MM.1S (cell line): Measurements from ENCODE around the gene TSPAN6.

Experiments
- DNase-seq: peaks from one replicate; pipeline ENCODE4 v3.0.0-alpha.2; 2015
- H2AFZ ChIP-seq: fragments of 300-600 bp; sonication (generic); 2 replicates; pipeline ENCODE4 v1.6.0; 2016; ENCODE audit warnings: antibody characterized with exemption, low read length
- H3F3A ChIP-seq: fragments of 300-600 bp; sonication (generic); 2 replicates; pipeline ENCODE4 v1.6.1; 2016; ENCODE audit warnings: mild to moderate bottlenecking, antibody characterized with exemption, low read length, moderate library complexity, mixed read lengths; ENCODE audit not compliant: insufficient read depth
- H3K27ac ChIP-seq: fragments of 300-600 bp; sonication (generic); 2 replicates; pipeline ENCODE4 v1.5.1; 2016; ENCODE audit warnings: mild to moderate bottlenecking, low read length
- H3K27me3 ChIP-seq: fragments of 300-600 bp; sonication (generic); replicated peaks from 2 replicates; pipeline ENCODE4 v1.6.0; 2016; ENCODE audit warnings: low read length; ENCODE audit not compliant: insufficient read depth
- H3K36me3 ChIP-seq: fragments of 300-600 bp; sonication (generic); replicated peaks from 2 replicates; pipeline ENCODE4 v1.6.1; 2016; ENCODE audit warnings: mild to moderate bottlenecking, low read length, mixed read lengths; ENCODE audit not compliant: insufficient read depth
- H3K4me1 ChIP-seq: fragments of 300-600 bp; sonication (generic); 2 replicates; pipeline ENCODE4 v1.6.1; 2016; ENCODE audit warnings: low read length, mixed read lengths
- H3K4me2 ChIP-seq: fragments of 300-600 bp; sonication (generic); 2 replicates; pipeline ENCODE4 v1.6.0; 2016; ENCODE audit warnings: low read depth, low read length
- H3K4me3 ChIP-seq: fragments of 300-600 bp; sonication (generic); 2 replicates; pipeline ENCODE4 v1.5.1; 2016; ENCODE audit warnings: low read length, mixed read lengths
- H3K79me2 ChIP-seq: fragments of 300-600 bp; sonication (generic); 2 replicates; pipeline ENCODE4 v1.6.1; 2016; ENCODE audit warnings: mixed run types, low read length, mixed read lengths
- H3K9ac ChIP-seq: fragments of 300-600 bp; sonication (generic); 2 replicates; pipeline ENCODE4 v1.6.1; 2016; ENCODE audit warnings: low read length, mixed read lengths
- H3K9me2 ChIP-seq: fragments of 300-600 bp; sonication (generic); replicated peaks from 2 replicates; pipeline ENCODE4 v1.6.1; 2016; ENCODE audit warnings: mild to moderate bottlenecking, low read length, mixed read lengths; ENCODE audit not compliant: insufficient read depth
- H3K9me3 ChIP-seq: fragments of 300-600 bp; sonication (generic); replicated peaks from 2 replicates; pipeline ENCODE4 v1.6.1; 2016; ENCODE audit warnings: mild to moderate bottlenecking, low read length, mixed read lengths; ENCODE audit not compliant: insufficient read depth
- H4K20me1 ChIP-seq: fragments of 300-600 bp; sonication (generic); 2 replicates; pipeline ENCODE4 v1.6.1; 2016; ENCODE audit warnings: mild to moderate bottlenecking, low read length, moderate library complexity, mixed read lengths; ENCODE audit not compliant: insufficient read depth
- EZH2 ChIP-seq: fragments of 300-600 bp; sonication (generic); optimal IDR thresholded peaks from 2 replicates; pipeline ENCODE3; 2017; ENCODE audit warnings: low read depth, mild to moderate bottlenecking, antibody characterized with exemption, low read length, mixed read lengths
- EZH2phosphoT487 ChIP-seq: fragments of 300-600 bp; sonication (generic); IDR thresholded peaks from 2 replicates; pipeline ENCODE4 v1.6.1; 2018; ENCODE audit warnings: antibody characterized with exemption, low read length
- TF ChIP-seq, protein P1 (sequence below): fragments of 300-600 bp; sonication (generic); IDR thresholded peaks from 2 replicates; pipeline ENCODE4 v1.5.1; 2016; ENCODE audit warnings: antibody characterized with exemption, low read length, mixed read lengths

TSPAN6 gene

DNA sequence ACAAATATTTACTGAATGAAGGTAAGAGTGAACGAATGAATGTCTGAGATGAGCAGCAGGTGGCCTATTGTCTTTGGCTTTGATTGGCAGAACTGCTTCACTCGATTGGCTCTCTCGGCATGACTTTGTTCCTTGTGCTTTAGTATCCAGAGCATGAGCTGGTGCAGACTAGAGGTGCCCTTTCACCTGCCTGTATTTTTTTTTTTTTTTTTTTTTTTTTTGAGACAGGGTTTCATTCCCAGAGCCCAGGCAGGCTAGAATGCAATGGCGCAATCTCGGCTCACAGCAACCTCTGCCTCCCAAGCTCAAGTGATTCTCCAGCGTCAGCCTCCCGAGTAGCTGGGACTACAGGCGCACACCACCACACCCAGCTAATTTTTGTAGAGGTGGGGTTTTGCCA is 46.3 kb upstream of the TSPAN6 start:
- TF ChIP-seq EZH2phosphoT487 (no peak), EZH2 (no peak)
- TF ChIP-seq, protein P1, sequence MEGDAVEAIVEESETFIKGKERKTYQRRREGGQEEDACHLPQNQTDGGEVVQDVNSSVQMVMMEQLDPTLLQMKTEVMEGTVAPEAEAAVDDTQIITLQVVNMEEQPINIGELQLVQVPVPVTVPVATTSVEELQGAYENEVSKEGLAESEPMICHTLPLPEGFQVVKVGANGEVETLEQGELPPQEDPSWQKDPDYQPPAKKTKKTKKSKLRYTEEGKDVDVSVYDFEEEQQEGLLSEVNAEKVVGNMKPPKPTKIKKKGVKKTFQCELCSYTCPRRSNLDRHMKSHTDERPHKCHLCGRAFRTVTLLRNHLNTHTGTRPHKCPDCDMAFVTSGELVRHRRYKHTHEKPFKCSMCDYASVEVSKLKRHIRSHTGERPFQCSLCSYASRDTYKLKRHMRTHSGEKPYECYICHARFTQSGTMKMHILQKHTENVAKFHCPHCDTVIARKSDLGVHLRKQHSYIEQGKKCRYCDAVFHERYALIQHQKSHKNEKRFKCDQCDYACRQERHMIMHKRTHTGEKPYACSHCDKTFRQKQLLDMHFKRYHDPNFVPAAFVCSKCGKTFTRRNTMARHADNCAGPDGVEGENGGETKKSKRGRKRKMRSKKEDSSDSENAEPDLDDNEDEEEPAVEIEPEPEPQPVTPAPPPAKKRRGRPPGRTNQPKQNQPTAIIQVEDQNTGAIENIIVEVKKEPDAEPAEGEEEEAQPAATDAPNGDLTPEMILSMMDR, result no peak
- no peak overlapping the region for H3K4me3 ChIP-seq
- no peak overlapping the region for H3K4me2 ChIP-seq
- H3K79me2 ChIP-seq, result no peaks in the 10 kb centered on the region
- no peaks in the 10 kb centered on the region for H3K9me3 ChIP-seq
- H3K4me1 ChIP-seq, result 0 out of 2 replicates have a peak, but pooled peaks cover 7% of the 10 kb centered on the region
- no peaks in the 10 kb centered on the region for H3K27me3 ChIP-seq
- H4K20me1 ChIP-seq, result no peaks in the 10 kb centered on the region
- H3K27ac ChIP-seq, result no peak overlapping the region
- H3K36me3 ChIP-seq, result no peaks in the 10 kb centered on the region
- 0 out of 2 replicates have a peak, but pooled peaks cover 3% of the 10 kb centered on the region for H3F3A ChIP-seq
- no peaks in the 10 kb centered on the region for H3K9me2 ChIP-seq
- H3K9ac ChIP-seq, result no peak overlapping the region
- DNase-seq, result no peak
- no peak overlapping the region for H2AFZ ChIP-seq

DNA sequence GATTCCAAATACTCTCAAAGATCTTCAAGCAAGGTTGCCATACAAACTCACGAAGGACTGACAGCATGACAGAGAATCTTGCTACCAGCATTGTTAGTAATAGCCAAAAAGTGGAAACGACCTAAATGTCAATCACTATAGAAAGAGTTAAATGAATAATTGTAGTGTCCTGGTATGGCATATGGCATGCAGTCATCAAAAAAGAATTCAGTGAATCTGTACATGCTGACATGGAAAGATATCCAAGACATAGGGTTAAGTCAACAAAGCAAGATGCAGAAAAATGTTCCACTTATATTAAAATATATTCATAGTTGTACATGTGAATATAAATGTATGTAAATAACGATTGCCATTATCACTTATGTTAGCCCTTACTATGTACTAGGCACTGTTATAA is 45.0 kb upstream of the TSPAN6 start:
- Histone ChIP-seq H2AFZ (no peak overlapping the region), H3K9ac (no peak overlapping the region)
- TF ChIP-seq, protein P1, result no peak
- no peak for TF ChIP-seq EZH2phosphoT487
- no peak for TF ChIP-seq EZH2

DNA sequence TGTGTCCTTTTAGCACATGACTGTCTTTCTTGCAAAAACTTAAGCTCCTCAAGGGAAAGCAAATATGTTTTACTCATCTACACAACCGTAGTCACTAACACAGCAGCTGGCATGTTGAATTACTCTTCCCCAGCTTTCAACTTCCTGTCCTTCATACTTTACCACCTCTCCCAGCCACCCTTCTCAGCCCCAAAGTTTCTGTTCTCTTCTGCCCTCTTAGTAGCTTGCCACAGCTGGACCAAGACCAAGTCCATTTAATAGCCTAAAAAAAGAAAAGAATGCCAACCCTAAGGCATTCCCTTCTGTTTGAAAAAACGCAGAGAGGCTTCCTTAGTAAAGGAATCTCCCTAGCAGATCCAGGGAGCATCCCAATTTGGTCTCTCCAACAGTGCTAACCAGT is 44.1 kb upstream of the TSPAN6 start:
- Histone ChIP-seq H3K79me2 (no peaks in the 10 kb centered on the region), H3K9me2 (no peaks in the 10 kb centered on the region), H3K9ac (no peak overlapping the region), H2AFZ (no peak overlapping the region), H3K4me2 (no peak overlapping the region), H3K27me3 (no peaks in the 10 kb centered on the region), H3K36me3 (no peaks in the 10 kb centered on the region), H3F3A (no peaks in the 10 kb centered on the region), H4K20me1 (no peaks in the 10 kb centered on the region), H3K4me3 (no peak overlapping the region), H3K9me3 (no peaks in the 10 kb centered on the region), H3K27ac (no peak overlapping the region), H3K4me1 (no peaks in the 10 kb centered on the region)
- TF ChIP-seq EZH2phosphoT487, result no peak
- DNase-seq, result no peak

More for the DNA sequence above, 45.0 kb upstream of the TSPAN6 start:
- no peak overlapping the region for H3K27ac ChIP-seq
- no peaks in the 10 kb centered on the region for H3F3A ChIP-seq
- H3K9me3 ChIP-seq, result no peaks in the 10 kb centered on the region
- H3K4me1 ChIP-seq, result 0 out of 2 replicates have a peak, but pooled peaks cover 3% of the 10 kb centered on the region
- no peaks in the 10 kb centered on the region for H3K36me3 ChIP-seq
- no peaks in the 10 kb centered on the region for H3K27me3 ChIP-seq
- no peaks in the 10 kb centered on the region for H3K79me2 ChIP-seq
- H4K20me1 ChIP-seq, result no peaks in the 10 kb centered on the region
- no peak overlapping the region for H3K4me3 ChIP-seq
- no peak overlapping the region for H3K4me2 ChIP-seq
- DNase-seq, result no peak
- no peaks in the 10 kb centered on the region for H3K9me2 ChIP-seq

- no peaks in the 10 kb centered on the region for H3K27me3 ChIP-seq
- no peaks in the 10 kb centered on the region for H3K79me2 ChIP-seq
- no peak overlapping the region for H3K4me3 ChIP-seq
- H3K9ac ChIP-seq, result no peak overlapping the region
- TF ChIP-seq EZH2phosphoT487 (no peak), EZH2 (no peak)
- TF ChIP-seq, protein P1, result no peak
- H3F3A ChIP-seq, result no peaks in the 10 kb centered on the region; the same call in 1 of the 2 replicates
- no peaks in the 10 kb centered on the region for H4K20me1 ChIP-seq
- H2AFZ ChIP-seq, result no peak overlapping the region
- H3K4me1 ChIP-seq, result 0 out of 2 replicates have a peak, but pooled peaks cover 11% of the 10 kb centered on the region
- no peak overlapping the region for H3K27ac ChIP-seq
- no peaks in the 10 kb centered on the region for H3K36me3 ChIP-seq
- no peaks in the 10 kb centered on the region for H3K9me3 ChIP-seq
- H3K9me2 ChIP-seq, result no peaks in the 10 kb centered on the region
- no peak for DNase-seq
- H3K4me2 ChIP-seq, result no peak overlapping the region
Measured at GRCh38 chrX:100677611-100678181, 41.1 kb upstream of the TSPAN6 start.
